ENCODE results near the gene KRTAP5-5.
"Not testable (repeated sequence)": the region's sequence is repeated elsewhere in the genome, so short reads cannot be mapped to it uniquely, and the experiment has no call there.

Gene KRTAP5-5

DNA sequence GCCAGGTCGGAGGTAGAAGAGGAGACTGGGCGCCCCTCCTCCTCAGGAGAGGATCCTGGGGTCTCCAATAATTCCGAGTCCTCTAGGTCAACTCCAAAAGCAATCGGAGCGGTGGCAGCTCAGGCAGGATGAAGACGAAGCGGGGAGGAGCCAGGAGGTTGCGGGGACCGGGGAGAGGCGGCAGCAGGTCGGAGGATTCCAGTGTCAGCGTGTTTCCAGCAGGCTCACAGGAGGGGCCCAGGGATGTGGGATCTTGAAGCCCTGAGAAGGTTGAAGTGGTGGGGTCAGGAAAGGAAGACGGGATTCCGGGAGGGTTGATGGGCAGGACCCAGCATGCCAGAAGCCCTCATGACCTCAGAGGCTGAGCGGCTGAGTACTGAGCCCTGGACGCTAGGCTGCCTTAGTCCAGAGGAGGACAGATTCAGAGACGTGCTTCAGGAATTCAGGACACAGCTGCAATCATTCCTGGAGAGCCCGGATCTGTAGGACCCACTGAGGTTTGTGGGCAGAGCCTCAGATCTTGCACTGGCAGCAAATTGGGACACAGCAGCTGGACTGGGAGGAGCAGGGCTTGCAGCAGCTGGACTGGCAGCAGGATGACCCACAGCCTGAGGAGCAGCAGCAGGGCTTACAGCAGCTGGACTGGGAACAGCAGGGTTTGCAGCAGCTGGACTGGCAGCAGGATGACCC lies 22.3 kb upstream of the KRTAP5-5 start:
- not testable (repeated sequence) for DNase-seq (ENCODE audit: low spot score)

DNA sequence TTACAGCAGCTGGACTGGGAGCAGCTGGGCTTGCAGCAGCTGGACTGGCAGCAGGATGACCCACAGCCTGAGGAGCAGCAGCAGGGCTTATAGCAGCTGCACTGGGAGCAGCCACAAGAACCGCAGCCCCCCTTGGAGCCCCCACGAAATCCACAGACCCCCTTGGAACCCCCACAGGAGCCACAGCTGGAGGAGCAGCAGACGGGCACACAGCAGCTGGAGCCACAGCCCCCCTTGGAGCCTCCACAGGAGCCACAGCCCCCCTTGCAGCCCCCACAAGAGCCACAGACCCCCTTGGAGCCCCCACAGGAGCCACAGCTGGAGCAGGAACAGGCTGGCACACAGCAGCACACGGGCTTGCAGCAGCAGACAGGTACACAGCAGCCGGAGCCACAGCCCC lies 21.7 kb upstream of the KRTAP5-5 start:
- not testable (repeated sequence) for DNase-seq (ENCODE audit: low spot score)

DNA sequence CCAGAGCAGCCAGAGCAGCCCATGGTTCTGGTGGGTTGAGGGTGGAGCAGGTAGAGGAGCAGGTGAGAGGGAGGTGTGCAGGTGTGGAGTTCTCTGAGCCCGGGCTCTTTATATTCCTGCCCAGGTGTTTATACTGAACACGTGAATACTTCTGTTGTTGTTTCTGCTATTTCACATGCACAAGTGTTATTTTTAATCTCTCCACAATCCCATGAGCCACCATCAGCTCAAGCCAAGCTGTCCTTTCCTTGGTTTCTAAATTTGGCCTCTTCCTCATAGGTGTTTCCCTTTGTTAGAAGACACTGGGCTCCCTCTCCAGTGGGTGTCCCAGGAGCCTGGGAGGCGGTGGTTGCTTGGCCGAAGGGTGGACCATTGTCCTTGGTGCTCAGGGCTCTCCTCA lies 21.2 kb upstream of the KRTAP5-5 start, which contains the start of gene KRTAP5-3:
TSS of gene KRTAP5-3 (minus strand) at position 101 of the 400 bp plus-strand sequence. CDS start at position 23, 78 bp downstream.
- no peak for DNase-seq (ENCODE audit: low spot score)

DNA sequence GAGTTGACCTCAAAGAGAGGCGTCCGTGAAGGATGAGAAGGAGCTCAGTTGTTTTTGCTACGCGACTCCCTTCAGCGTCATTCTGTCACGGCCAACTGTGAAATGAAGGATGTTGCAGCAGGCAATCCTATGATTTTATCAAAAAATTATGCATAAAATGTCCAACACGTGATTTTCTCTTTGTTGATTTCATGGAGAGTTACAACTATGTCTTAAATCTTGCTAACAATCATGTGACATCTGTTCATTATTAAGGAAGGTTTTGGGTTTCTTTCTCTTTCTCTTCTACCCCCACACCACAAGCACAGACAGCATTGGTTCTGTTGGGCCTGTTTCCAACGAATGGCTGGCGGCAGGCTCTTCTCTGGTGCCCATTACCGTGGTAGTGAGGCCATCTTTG lies 11.3 kb upstream of the KRTAP5-5 start:
- no peak for DNase-seq (ENCODE audit: low spot score)

DNA sequence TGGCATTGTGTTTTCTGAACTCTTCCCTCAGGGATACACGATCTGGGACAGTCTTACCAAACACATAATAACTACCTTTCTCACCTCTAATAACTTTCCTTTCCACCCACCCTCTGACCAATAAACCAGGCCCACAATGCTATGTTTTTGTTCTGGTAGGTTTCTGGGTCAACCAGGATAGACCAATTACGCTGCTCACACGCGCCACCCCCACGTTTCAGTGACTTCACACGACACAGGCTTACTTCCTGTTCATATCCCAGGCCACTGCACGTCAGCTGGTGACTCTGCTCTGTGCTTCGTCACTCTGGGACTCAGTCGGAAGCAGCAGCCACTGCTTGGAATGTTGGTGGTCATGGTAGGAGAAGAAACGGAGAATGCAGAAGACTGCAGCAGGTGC lies 10.1 kb upstream of the KRTAP5-5 start:
- DNase-seq (ENCODE audit: low spot score): no peak

DNA sequence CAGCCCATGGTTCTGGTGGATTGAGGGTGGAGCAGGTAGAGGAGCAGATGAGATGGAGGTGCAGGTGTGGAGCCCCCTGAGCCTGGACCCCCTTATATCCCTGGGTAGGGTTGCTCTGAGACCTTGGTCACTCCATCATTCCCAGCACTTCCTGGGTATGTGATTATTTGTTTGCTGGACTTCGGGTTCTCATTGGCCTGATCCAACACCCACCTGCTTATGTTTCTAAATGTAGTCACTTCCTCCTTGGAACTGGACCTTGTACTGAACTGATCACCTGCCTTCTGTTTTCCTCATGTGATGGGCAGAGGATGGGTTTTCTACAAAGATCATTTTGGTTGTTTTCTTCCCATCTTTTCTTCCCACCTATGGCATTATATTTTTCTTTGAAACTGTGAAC lies 7.5 kb upstream of the KRTAP5-5 start, which contains the start of gene KRTAP5-4:
TSS of gene KRTAP5-4 (minus strand) at position 53 of the 400 bp plus-strand sequence. CDS start at position 8, 45 bp downstream.
- no peak for DNase-seq (ENCODE audit: low spot score)

DNA sequence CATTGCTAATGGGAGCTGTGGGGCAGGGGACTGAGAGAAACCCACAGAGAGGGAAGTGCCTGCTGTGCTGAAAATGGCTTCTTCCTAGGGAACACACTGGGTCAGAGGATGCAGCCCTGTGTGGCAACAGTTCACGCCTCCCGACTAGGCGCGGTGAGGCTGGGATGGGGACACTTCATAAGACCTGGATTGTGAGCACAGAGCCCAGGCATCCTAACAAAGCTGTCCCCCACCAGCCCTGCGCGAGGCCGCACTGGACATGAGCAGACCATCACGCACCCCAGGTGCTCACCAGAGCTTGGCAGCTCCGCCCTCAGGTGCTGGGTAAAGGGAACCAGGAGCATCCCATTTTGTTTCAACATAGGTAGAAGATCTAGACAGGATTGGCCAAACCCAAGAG lies 5.9 kb upstream of the KRTAP5-5 start:
- no peak for DNase-seq (ENCODE audit: low spot score)

DNA sequence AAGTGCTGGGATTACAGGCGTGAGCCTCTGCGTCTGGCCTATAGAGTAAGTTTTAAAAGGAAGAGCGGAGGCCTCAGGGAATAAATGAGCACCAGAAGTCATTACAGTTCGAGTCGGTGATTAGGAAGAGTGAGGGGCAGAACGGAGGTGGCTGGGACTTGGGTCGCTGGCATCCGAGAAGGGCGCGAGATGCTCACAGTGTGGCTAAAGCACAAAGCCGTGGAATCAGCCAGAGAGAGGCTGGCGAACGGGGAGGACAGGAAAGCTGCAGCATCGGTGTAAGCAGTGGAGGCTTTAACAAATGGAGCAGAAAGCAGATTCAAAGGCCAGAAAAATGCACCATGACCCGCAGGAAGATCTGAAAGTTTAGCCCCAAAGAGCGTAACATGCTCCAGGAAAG lies 5.0 kb upstream of the KRTAP5-5 start:
- no peak for DNase-seq (ENCODE audit: low spot score)

DNA sequence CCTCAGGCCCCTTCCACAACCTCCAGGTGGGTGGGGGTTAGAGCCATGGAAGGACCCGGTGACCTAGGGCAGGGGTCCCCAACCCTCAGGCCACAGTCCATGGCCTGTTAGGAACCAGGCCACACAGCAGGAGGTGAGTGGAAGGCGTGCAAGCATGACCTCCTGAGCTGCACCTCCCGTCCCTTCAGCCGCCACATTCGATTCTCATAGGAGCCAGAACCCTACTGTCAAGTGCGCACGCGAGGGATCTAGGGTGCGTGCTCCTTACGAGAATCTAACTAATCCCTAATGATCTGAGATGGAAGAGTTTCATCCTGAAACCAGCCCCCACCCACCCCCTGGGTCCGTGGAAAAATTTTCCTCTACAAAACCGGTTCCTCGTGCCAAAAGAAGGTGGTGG lies 4.0 kb upstream of the KRTAP5-5 start:
- DNase-seq (ENCODE audit: low spot score): no peak

DNA sequence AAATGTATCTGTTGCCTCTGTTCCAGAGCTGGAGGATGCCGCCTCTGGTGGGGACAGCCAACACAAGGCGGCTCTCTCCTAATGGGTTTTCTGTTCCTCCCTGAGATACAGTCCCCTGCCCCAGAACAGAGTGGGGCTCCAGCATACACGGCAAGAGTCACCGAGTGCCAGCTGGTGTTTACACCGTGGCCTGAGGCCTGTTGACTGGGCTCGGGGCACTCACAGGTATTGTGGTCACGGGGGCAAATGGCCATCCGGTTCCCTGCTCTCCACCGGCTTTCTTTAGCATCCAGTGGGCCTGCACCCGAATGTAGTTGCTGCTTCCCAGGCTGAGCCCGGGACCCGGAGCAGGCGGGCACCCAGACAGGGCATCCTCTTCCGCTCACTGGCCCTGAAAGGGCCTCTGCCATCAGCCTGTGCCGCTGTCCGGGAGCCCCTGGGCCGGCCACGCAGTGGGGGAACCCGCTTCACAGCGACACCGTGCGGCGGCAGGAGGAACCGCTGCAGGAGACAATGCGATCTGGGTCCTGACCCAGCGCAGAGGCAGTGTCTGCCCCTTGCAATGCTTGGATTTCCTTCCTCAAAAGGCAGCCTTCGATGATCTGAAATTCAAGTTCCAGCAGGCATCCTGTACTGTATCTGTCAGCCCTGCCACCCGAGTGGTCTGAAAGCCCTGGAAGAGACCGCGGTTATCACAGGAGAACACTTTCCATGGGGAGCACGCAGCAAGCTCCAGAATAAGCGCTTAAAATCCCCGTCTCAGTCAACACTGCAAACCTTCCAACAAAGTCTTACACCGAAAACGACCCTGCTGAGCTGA lies 859 bp upstream of the KRTAP5-5 start:
- peak; percentile 87 for DNase-seq (ENCODE audit: low spot score)

DNA sequence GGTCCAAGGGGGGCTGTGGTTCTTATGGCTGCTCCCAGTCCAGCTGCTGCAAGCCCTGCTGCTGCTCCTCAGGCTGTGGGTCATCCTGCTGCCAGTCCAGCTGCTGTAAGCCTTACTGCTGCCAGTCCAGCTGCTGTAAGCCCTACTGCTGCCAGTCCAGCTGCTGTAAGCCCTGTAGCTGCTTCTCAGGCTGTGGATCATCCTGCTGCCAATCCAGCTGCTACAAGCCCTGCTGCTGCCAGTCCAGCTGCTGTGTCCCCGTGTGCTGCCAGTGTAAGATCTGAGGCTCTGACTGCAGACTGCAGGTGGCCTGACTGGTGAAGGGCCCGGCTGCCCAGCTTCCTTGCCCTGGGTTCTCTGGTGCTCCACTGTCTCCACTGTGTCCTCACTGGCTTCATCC lies 696 bp downstream of the KRTAP5-5 start:
- no peak for DNase-seq (ENCODE audit: low spot score)

DNA sequence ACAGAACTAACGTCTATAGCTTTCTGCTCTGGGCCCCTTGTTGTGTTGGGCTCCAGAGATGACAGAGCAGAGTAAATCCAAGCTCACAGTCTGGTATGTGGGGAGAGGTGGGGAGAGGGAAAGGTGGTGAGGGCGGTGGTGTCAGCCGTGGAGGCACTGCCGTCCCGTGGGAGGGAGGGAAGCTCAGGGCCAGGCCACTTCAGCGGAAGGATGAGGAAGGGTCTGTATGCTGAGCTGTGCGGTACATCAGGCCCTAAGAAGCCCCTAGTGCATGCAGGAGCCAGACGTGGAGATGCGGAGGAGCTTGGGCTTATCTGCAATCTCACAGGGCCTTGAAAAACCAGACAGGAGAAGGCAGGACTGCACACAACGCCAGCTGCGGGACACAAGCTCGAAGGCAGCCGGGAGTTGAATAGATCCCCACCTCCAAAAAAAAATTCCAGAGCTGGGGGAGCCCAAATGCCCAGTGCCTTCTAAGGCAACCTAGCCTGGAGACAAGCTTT lies 1.5 kb downstream of the KRTAP5-5 start:
- DNase-seq (ENCODE audit: low spot score): no peak

DNA sequence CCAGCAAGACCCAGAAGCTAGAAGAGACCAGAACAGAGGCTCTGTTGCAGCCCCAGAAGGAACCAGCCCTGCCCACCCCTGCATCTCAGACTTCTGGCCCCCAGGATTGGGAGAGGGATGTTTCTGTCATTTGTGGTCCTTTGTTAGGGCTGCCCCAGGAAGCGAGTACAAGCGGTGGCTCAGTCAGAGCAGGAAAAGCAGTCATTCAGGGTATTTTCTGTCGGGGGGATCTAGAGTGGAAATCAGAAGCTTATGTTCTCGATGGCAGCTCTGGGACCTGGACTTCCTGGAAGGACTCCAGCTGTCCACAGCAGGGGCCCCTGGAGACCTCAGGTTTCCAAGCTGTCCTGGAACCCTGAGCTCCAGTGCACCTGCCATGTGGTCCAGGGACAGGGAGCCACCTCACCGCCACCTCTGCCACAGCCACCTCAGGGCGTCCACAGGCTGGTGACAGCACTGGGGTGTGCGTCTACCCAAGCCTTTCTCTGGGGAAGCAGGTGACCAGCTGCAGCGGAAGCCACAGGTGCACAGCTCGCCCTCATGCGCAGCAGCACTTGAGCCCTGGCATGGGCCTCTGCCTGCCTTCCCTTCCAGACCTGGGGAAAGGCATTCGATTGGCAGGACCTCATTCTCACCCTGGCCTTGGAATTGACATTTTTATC lies 2.6 kb downstream of the KRTAP5-5 start:
- no peak for DNase-seq (ENCODE audit: low spot score)

DNA sequence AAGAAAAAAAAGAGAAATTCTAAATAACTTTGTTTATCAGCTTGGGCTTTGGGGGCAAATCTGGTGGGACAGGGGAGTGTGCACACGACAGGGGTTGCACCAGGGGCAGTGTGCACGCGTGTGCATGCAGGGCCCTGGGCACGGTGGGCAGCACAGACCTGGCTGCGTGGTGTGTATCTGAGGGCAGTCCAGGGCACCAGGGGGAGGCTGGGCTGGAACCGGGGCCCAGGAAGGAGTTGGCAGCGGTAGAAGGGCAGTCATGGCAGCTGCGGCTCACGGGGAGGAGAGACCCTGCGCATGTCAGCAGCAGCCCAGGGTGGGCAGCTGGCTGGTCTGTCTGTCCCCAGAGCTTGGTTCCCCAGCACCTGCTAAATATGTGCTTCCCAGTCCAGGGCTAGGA lies 4.3 kb downstream of the KRTAP5-5 start:
- no peak for DNase-seq (ENCODE audit: low spot score)

DNA sequence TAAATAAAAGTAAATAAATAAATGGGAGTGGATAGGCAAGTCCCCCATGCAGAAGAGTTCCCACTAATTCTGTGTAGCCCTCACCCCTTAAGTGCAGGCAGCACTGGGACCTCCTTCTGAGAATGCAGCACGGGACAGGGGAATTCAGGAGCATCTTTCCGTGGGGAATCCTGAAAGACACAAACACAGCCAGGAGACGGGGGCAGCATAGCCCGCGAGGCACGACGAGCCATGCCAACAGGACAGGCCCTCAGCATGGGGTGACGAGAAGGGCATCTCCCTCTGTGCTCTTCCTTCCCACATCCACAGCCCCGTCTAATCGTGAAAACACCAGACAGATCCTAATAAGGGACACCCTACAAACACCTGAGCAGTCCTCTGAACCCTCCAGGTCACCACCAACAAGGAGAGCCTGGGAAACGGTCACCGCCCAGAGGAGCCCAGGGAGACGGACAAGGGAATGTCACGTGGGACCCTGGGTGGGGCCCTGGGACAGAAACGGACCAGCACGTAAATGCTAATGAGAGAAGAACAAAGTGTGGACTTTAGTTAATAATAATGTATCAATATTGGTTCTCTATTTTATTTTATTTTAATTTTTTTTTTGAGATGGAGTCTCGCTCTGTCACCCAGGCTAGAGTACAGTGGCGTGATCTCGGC lies 6.8 kb downstream of the KRTAP5-5 start:
- DNase-seq (ENCODE audit: low spot score): no peak

DNA sequence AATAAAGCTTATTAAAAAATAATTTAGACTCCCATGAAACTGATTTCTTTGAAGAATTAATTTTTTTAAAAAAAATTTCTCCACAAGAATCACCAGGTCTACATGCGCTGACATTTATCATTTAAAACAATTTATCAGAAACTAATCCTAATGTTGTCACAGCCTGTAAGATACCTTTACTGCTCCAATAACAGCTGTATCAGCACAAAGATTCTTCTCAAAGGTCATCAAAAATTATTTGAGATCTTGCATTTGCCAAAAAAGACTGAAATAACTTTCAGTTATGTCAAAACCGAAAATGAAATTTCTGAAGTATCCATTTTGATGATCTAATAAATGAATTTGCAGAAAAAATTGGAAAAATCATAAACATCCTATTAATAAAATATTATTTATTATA lies 8.1 kb downstream of the KRTAP5-5 start:
- DNase-seq (ENCODE audit: low spot score): no peak

DNA sequence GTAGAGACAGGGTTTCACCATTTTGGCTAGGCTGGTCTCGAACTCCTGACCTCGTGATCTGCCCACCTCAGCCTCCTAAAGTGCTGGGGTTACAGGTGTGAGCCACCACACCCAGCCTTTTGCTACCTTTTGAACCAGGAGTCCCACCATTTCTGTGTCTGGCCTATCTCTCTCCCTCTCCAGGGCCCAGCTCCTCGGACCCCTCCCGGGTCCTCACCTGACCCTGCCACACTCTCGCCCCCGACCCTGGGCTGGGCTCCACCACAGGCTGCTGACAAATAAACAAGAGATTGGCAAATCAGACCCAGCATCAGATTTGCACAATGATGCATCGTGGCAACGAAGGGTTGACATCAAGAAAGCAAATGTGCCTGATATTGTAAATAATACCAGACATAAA lies 8.8 kb downstream of the KRTAP5-5 start:
- no peak for DNase-seq (ENCODE audit: low spot score)

DNA sequence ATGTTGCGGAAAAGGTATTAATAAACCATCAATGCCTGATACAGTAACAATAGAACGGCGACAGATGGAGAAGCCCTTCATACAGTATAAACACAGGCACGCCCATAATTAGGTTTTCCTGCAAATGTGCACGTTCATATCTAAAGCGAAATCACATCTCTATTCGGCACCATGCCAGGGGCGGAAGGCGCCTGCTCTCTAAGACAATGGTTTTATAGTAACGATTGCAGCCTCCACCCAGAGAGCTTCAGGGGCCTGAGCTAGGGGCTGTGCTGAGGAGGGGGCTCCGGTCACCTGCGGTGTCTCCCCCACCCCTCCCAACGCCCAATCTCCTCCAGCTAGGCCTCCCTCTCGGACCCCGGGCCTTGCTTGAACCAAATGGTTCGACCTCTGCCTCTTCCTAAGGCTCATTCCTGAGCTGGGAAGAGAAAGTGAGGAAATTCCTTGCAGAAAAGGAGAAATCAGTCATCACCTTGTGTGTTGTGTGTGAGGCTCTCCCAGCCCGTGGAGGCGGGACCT lies 9.6 kb downstream of the KRTAP5-5 start:
- no peak for DNase-seq (ENCODE audit: low spot score)

DNA sequence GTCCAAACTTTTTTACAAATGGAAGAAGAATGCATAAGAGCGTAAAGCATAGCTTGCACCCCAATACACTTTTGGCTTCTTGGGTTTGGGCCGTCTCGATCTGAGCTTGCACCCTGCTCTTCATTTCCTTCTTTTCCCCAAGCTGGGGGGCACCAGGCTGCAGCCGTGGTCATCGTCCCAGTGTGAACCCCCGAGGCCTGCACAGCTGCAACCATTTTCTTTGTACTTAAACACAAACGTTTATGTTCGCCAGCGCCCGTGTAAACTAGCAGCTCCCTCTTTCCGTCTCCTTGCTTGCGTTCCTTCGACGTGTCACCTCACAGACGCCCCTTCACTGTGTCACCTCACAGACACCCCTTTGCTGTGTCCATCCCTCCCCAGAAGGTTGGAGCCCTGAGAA lies 10.1 kb downstream of the KRTAP5-5 start:
- no peak for DNase-seq (ENCODE audit: low spot score)

DNA sequence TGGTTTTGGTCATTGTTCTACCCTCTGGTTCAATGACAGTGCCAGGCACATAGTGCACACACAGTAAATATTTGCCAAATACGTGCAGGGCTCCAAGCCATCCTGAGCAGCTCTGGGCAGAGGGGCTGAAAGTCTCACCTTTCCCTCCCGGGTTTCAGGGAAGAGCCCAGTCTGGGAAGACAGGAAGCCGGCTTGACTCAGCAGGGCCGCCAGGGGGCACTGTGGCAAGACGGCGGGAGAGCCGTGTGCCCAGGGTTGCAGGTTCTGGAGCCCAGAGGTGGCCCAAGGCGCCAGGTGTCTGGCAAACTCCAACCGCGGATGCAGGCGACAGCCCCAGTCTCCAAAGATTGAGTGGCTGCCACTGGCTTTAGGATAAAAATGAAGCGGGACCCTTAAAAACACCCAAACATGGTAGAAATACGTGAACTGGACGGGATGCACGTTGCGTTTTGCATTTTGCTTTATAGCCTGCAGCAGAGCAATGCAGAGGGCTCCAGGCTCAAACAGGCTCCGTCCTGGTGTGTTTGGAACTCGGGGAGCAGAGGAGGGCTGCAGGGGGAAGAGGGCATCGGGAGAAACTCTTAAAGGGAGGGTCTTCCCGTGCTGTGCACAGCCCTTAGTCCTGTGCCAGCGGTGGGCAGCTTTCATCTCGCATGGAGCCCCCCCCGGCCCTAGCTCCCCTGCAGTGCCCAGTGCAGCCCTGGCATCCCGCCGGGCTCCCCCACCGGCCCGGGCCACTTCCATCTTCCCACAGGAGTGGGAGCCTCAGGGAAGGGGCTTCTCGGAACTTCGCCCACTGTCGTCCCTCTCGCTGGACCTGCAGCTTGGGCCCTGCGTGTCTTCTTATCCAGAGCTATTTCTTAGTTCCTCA lies 10.7 kb downstream of the KRTAP5-5 start:
- peak; percentile 82 for DNase-seq (ENCODE audit: low spot score)

DNA sequence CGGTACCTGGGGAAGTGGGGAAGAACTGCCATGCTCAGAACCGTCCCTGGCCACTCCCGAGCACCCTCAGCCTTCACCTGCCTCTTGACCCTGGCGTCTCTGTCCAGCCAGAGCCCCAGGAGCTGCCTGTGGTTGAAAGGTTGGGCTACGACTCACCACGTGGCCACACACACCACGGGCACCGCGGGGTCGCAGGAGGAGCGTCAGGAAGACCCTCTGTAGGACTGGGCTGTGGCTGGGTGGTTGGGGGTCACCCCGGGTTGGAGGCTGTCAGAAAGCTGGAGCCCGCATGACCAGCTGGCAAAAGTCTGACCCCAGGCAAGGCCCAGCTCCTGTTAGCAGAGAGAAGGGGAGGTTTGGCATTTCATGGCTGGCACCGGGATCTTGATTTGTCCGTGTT lies 11.5 kb downstream of the KRTAP5-5 start:
- DNase-seq (ENCODE audit: low spot score): no peak

Data from HuH-7.5 (cell line).